ENCODE results near the gene ABHD14A. TPM values are rescaled to one million over a fixed set of nuclear protein-coding genes. Genes with fewer than 3 reads are reported as not detected.

The ABHD14A gene
- total RNA-seq, 1 experiment from 2014 or later: 10.5 TPM

- no peak for DNase-seq (ENCODE audit: low read depth)
These were observed 22.3 kb downstream of the ABHD14A start for GRCh38 chr3:51997172-51997571.

GRCh38 chr3:51997935-51998596 is 23.2 kb downstream of the ABHD14A start:
- DNase-seq (ENCODE audit: low read depth): peak; percentile 51

GRCh38 chr3:51998774-51999173 is 23.9 kb downstream of the ABHD14A start:
- DNase-seq (ENCODE audit: low read depth): no peak

GRCh38 chr3:51999846-52000245 is 25.0 kb downstream of the ABHD14A start:
- no peak for DNase-seq (ENCODE audit: low read depth)

DNA sequence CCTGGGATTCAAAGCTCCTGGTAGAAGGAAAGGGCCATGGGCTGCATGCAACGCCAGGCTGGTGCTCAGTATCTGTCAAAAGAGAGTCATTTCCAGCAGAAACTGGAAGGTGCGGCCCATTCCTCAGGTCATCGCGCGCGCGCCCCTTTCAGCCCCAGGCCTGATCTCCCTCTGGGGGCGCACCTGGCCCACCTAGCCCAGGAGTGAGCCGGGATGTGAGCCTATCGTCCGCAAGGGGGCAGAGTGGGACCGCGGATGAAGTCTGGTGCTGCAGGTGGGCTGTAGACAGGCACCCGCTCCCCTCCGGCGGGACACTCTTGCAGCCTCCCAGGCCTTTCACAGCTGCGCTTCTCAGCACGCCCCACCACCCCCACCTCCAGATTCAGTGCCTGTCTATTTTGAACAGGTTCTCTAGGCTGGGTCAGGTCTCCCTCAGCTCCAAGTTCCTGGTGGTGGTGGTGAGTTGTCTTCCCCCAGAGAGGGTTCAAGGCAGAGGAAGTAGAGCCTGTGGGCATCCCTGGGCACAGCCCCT is 26.6 kb downstream of the ABHD14A start:
- peak; percentile 80 for DNase-seq (ENCODE audit: low read depth)

GRCh38 chr3:52002748-52003147 is 27.9 kb downstream of the ABHD14A start:
- DNase-seq (ENCODE audit: low read depth): no peak

GRCh38 chr3:52004163-52004787 is 29.4 kb downstream of the ABHD14A start:
- peak; percentile 65 for DNase-seq (ENCODE audit: low read depth)

GRCh38 chr3:52004906-52005395 is 30.1 kb downstream of the ABHD14A start:
- no peak for DNase-seq (ENCODE audit: low read depth)

DNA sequence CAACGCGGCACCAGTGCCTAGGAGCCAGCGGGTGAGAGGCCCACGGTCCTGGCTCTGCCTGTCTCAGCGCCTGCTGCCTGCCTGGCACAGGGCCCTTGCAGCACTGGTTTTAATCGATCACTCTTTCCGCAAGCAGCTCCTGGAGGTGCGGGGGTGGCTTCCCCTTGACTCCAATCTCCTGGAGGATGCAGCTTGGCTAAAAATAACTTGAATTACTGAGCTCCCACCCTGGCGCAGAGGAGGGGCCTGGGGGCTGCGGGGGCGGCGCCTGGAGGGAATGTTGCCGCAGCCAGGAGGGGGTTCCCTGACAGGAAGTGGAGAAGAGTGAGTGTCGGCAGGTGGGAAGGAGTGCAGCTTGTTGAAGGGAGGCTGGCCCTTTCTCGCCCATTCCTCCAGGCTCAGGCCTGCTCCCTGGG is 30.7 kb downstream of the ABHD14A start:
- peak; percentile 69 for DNase-seq (ENCODE audit: low read depth)

DNA sequence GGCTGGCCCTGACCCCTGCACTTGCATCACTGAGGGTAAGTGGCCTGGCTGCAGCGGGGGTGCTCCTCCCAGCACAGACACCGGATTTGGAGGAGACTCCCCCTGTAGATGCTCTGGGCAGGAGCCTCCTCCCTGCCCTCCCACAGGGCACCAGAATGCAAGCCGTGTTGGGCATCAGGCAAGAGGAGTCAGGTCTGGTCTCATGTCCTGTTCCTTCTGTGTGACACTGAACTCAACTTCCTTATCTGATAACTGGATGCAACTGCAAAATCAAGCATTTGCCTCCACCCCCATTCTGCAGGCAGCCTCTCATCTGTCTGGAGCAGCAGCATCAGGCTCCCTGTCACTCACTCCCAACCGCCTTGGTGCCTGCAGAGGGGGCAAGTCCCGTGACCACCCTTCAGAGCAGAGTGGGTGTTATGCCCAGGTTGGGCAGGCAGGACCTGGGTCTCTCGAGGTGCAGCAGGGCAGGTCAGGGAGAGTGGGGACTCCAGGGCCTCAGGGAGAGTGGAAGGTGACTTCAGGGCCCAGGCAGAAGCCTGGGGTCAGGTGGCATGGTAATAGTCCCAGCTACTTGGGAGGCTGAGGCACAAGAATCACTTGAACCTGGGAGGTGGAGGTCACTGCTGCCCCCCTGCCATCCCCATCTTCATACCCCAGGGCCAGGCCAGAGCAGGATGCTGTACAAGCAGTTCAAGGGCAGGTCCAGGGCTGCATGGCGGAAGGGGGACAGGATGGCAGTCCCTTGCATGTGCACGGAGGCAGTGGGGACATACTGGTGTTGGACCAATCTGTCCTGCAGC is 31.4 kb downstream of the ABHD14A start:
- no peak for DNase-seq (ENCODE audit: low read depth)

DNA sequence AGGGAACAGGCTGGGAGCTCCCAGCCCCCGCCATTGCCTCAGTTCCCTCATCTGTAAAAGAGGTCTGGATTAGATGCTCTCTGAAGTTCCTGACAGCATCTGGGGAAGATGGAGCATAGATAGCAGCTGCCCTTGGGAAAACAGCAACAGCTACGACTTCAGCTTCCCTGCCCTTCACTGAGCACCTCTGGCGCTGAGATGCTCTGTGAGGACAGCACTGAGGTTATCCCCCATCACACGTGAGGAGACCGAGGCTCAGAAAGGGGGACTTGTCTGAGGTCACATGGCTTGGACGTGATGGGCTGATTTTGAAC is 31.9 kb downstream of the ABHD14A start:
- no peak for DNase-seq (ENCODE audit: low read depth)

GRCh38 chr3:52007291-52007690 is 32.4 kb downstream of the ABHD14A start:
- no peak for DNase-seq (ENCODE audit: low read depth)

DNA sequence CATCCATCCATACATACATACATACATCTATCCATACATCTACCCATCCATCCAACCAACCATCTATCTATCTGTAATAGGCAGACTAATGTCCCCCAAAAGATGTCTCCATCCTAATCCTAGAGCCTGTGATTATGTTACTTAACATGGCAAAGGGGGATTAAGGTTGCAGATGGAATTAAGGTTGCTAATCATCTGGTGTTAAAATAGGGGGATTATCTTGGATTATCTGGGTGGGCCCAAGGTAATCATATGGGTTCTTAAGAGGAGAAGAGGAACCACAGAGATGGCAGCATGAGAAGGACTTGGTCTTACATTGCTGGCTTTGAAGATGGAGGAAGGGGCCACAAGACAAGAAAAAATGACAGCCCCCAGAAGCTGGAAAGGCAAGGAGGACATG is 35.6 kb downstream of the ABHD14A start:
- DNase-seq (ENCODE audit: low read depth): no peak

- DNase-seq (ENCODE audit: low read depth): no peak
These were observed 37.8 kb downstream of the ABHD14A start for GRCh38 chr3:52012699-52013098.

- DNase-seq (ENCODE audit: low read depth): no peak
These were observed 39.1 kb downstream of the ABHD14A start for GRCh38 chr3:52013802-52014598.

- no peak for DNase-seq (ENCODE audit: low read depth)
These were observed 39.7 kb downstream of the ABHD14A start for GRCh38 chr3:52014613-52015012.

- DNase-seq (ENCODE audit: low read depth): no peak
These were observed 40.8 kb downstream of the ABHD14A start for GRCh38 chr3:52015438-52016228.

DNA sequence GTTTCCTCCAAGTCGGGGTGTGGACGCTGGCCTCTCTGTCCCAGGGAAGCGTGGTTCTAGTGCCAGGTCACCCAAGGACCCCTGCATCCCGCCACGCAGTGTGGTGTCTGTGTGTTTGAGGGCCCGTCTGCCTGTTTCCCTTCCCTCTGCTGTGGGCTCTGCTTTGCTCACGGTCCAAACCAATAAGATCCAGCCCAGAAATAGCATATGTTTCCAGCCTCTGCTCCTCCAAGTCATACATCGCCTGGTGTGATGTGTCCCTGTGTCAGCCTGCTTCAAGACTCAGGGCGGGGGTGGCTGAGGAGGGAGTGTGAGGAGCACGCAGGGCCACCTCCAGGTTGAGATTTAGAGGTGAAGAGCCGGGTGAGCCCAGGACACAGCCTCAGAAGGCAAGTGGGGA is 42.7 kb downstream of the ABHD14A start:
- no peak for DNase-seq (ENCODE audit: low read depth)

GRCh38 chr3:52018319-52019000 is 43.6 kb downstream of the ABHD14A start:
- DNase-seq (ENCODE audit: low read depth): no peak

- no peak for DNase-seq (ENCODE audit: low read depth)
These were observed 44.7 kb downstream of the ABHD14A start for GRCh38 chr3:52019352-52020080.
